Ishikawa (cell line): Measurements from ENCODE around the gene PTPRQ.

Experiments
- CEBPB ChIP-seq: IDR thresholded peaks from 2 replicates; pipeline ENCODE4 v1.6.1; 2012
- CREB1 ChIP-seq: IDR thresholded peaks from 2 replicates; pipeline ENCODE4 v1.6.1; 2012; ENCODE audit warnings: low read depth
- EGR1 ChIP-seq: IDR thresholded peaks from 2 replicates; pipeline ENCODE4 v1.6.1; 2012
- EP300 ChIP-seq: IDR thresholded peaks from 2 replicates; pipeline ENCODE4 v1.6.1; 2012; ENCODE audit warnings: borderline replicate concordance
- FOXM1 ChIP-seq: IDR thresholded peaks from 2 replicates; pipeline ENCODE4 v1.6.1; 2012; ENCODE audit warnings: low read depth, borderline replicate concordance
- MAX ChIP-seq: IDR thresholded peaks from 2 replicates; pipeline ENCODE4 v1.6.1; 2012
- NFIC ChIP-seq: IDR thresholded peaks from 2 replicates; pipeline ENCODE4 v1.6.1; 2012
- RAD21 ChIP-seq: IDR thresholded peaks from 2 replicates; pipeline ENCODE4 v1.6.1; 2012; ENCODE audit warnings: low read depth
- TAF1 ChIP-seq: IDR thresholded peaks from 2 replicates; pipeline ENCODE4 v1.6.1; 2012; ENCODE audit warnings: low read depth, mild to moderate bottlenecking
- TCF12 ChIP-seq: IDR thresholded peaks from 2 replicates; pipeline ENCODE4 v1.6.1; 2012; ENCODE audit warnings: low read depth
- TEAD4 ChIP-seq: IDR thresholded peaks from 2 replicates; pipeline ENCODE4 v1.6.1; 2012
- YY1 ChIP-seq: IDR thresholded peaks from 2 replicates; pipeline ENCODE4 v1.6.1; 2012; ENCODE audit warnings: low read depth
- ZBTB7A ChIP-seq: IDR thresholded peaks from 2 replicates; pipeline ENCODE4 v1.6.1; 2012; ENCODE audit warnings: low read depth
- TF ChIP-seq, protein P1 (sequence below): IDR thresholded peaks from 2 replicates; pipeline ENCODE4 v1.6.1; 2012
- TF ChIP-seq, protein P2 (sequence below): IDR thresholded peaks from 2 replicates; pipeline ENCODE4 v1.6.1; 2012; ENCODE audit warnings: low read depth, mild to moderate bottlenecking

PTPRQ gene

GRCh38 chr12:80625901-80626300 is 181.9 kb downstream of the PTPRQ start:
- TF ChIP-seq CREB1: no peak
- TF ChIP-seq NFIC: no peak
- no peak for TF ChIP-seq TAF1
- TF ChIP-seq EGR1: no peak
- TF ChIP-seq ZBTB7A: no peak
- TF ChIP-seq, protein P1, sequence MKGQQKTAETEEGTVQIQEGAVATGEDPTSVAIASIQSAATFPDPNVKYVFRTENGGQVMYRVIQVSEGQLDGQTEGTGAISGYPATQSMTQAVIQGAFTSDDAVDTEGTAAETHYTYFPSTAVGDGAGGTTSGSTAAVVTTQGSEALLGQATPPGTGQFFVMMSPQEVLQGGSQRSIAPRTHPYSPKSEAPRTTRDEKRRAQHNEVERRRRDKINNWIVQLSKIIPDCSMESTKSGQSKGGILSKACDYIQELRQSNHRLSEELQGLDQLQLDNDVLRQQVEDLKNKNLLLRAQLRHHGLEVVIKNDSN: no peak
- no peak for TF ChIP-seq TCF12
- TF ChIP-seq EP300: no peak
- no peak for TF ChIP-seq FOXM1
- no peak for TF ChIP-seq MAX
- no peak for TF ChIP-seq YY1
- TF ChIP-seq CEBPB: no peak
- no peak for TF ChIP-seq RAD21
- TF ChIP-seq TEAD4: no peak
- TF ChIP-seq, protein P2, sequence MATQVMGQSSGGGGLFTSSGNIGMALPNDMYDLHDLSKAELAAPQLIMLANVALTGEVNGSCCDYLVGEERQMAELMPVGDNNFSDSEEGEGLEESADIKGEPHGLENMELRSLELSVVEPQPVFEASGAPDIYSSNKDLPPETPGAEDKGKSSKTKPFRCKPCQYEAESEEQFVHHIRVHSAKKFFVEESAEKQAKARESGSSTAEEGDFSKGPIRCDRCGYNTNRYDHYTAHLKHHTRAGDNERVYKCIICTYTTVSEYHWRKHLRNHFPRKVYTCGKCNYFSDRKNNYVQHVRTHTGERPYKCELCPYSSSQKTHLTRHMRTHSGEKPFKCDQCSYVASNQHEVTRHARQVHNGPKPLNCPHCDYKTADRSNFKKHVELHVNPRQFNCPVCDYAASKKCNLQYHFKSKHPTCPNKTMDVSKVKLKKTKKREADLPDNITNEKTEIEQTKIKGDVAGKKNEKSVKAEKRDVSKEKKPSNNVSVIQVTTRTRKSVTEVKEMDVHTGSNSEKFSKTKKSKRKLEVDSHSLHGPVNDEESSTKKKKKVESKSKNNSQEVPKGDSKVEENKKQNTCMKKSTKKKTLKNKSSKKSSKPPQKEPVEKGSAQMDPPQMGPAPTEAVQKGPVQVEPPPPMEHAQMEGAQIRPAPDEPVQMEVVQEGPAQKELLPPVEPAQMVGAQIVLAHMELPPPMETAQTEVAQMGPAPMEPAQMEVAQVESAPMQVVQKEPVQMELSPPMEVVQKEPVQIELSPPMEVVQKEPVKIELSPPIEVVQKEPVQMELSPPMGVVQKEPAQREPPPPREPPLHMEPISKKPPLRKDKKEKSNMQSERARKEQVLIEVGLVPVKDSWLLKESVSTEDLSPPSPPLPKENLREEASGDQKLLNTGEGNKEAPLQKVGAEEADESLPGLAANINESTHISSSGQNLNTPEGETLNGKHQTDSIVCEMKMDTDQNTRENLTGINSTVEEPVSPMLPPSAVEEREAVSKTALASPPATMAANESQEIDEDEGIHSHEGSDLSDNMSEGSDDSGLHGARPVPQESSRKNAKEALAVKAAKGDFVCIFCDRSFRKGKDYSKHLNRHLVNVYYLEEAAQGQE: no peak

DNA sequence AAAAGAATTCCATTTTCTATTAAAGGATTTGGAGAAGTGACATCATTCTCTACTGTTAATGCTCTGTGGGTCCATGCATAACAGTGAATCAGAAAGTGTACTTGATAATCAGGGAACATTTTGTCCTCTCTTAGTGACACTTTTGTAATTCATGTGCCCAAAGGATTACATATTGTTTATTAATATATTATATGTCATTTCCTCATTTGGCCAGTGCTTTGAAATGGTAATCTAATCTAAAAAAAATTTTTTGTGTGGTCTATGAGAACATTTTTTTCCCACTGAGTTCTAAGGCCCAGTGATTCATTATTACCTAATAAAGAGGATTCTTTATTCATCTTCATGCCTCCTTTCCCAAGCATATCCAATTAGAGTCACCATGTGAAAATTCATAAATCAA is 183.7 kb downstream of the PTPRQ start:
- no peak for TF ChIP-seq ZBTB7A
- TF ChIP-seq EGR1: no peak
- no peak for TF ChIP-seq RAD21
- TF ChIP-seq TAF1: no peak
- TF ChIP-seq CEBPB: no peak
- TF ChIP-seq, protein P2: no peak
- TF ChIP-seq, protein P1: no peak
- TF ChIP-seq YY1: no peak
- no peak for TF ChIP-seq MAX
- TF ChIP-seq TEAD4: no peak
- no peak for TF ChIP-seq NFIC
- TF ChIP-seq TCF12: no peak
- no peak for TF ChIP-seq EP300
- TF ChIP-seq CREB1: no peak
- no peak for TF ChIP-seq FOXM1

DNA sequence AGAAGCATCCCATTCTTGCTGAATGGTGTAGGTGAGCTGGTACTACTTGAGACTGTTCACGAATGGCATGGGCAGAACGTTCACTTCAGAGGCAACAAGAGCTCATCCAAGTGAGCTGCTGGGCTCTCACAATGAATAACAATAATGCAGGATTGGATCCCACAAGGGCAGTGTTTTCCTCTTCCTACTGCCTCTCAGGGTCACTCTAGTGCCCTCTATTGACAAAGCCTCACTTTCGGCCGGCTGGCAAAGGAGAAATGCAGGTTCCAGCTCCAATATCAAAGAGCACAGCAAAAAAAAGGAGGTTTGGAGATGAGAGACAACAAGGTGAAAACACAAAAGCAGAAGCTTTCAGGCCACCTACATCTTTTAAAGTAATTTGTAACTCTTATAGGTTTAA is 188.8 kb downstream of the PTPRQ start:
- no peak for TF ChIP-seq NFIC
- peak; percentile 65 for TF ChIP-seq RAD21
- no peak for TF ChIP-seq EP300

GRCh38 chr12:80634903-80635302 is 190.9 kb downstream of the PTPRQ start:
- TF ChIP-seq CREB1 (no peak), EGR1 (no peak), NFIC (no peak), TCF12 (no peak), EP300 (no peak), MAX (no peak), YY1 (no peak), ZBTB7A (no peak), TEAD4 (no peak), RAD21 (no peak), FOXM1 (no peak), TAF1 (no peak)
- TF ChIP-seq, protein P1: no peak
- TF ChIP-seq, protein P2: no peak
